Kidney (tissue), 14 donors: ENCODE measurements around the gene RIN3. TPM values are rescaled to one million over a fixed set of nuclear protein-coding genes. Genes with fewer than 3 reads are reported as not detected.

Source experiments
- DNase-seq, 5 donors: peaks; one replicate each; pipeline ENCODE4 v3.0.0-alpha.2; 2013 to 2020
- FAIRE-seq: peaks from 2 replicates; lab custom pipeline; 2012; peaks lifted over from hg19 to GRCh38; lab: Jason Lieb, UNC
- H3K27ac ChIP-seq, 2 donors: one replicate each; pipeline ENCODE4 v1.7.0; 2013; ENCODE audit warnings: low read depth in 2 of 2, low read length in 2 of 2, inconsistent platforms in 1 of 2
- H3K27me3 ChIP-seq: one replicate; pipeline ENCODE4 v1.7.1; 2013; ENCODE audit warnings: low read length, inconsistent platforms; ENCODE audit not compliant: control insufficient read depth, insufficient read depth
- H3K36me3 ChIP-seq, 3 donors: one replicate each; pipeline versions ENCODE4 v1.7.0 to v1.7.1; 2013; ENCODE audit warnings: low read length in 3 of 3, control low read depth in 1 of 3, inconsistent platforms in 1 of 3; ENCODE audit not compliant: insufficient read depth in 3 of 3, control insufficient read depth in 2 of 3
- H3K4me1 ChIP-seq, 3 donors: one replicate each; pipeline versions ENCODE4 v1.7.0 to v1.7.1; 2013; ENCODE audit warnings: low read length in 3 of 3, inconsistent platforms in 1 of 3, low read depth in 1 of 3; ENCODE audit not compliant: control insufficient read depth in 2 of 3, insufficient read depth in 2 of 3
- H3K4me3 ChIP-seq, 3 donors: one replicate each; pipeline versions ENCODE4 v1.7.0 to v1.8.1; 2013; ENCODE audit warnings: low read length in 3 of 3, control low read depth in 1 of 3, inconsistent platforms in 1 of 3
- H3K9ac ChIP-seq, 3 donors: one replicate each; pipeline versions ENCODE4 v1.7.0 to v1.7.1; 2013; ENCODE audit warnings: low read length in 3 of 3, control low read depth in 1 of 3, inconsistent platforms in 1 of 3
- H3K9me3 ChIP-seq, 3 donors: one replicate each; pipeline versions ENCODE4 v1.7.0 to v1.7.1; 2013; ENCODE audit warnings: low read length in 3 of 3, control low read depth in 1 of 3, inconsistent platforms in 1 of 3; ENCODE audit not compliant: control insufficient read depth in 2 of 3, insufficient read depth in 1 of 3
- intact Hi-C: fragments of 100-400 bp; cut with DNase I; formaldehyde crosslinking; loops from one replicate; pipeline ENCODE4 v1.11.1; 2022
- polyA plus RNA-seq: library from polyadenylated mRNA; stranded (reverse); fragments of 350-450 nt; fragmentation: Illumina TruSeq; extraction: RNeasy Lipid Tissue Mini Kit (QIAGEN cat#74804); gene quantifications from one replicate; pipeline ENCODE4 v1.2.3, GENCODE V29; 2014; ENCODE audit warnings: low read depth, low replicate concordance; ENCODE audit not compliant: insufficient read depth
- total RNA-seq: library from RNA; stranded (reverse); fragmentation: NEBNext Ultra II Directional; extraction: Animal tissue kit (Norgen Biotek cat#: 25700); gene quantifications from one replicate; pipeline ENCODE4 v1.2.1, GENCODE V29; 2021
- TF ChIP-seq, protein P1 (sequence below): IDR thresholded peaks from 3 replicates; pipeline ENCODE4 v1.5.1; 2012; ENCODE audit warnings: mild to moderate bottlenecking, moderate library complexity, borderline replicate concordance; ENCODE audit not compliant: insufficient read depth; ENCODE audit errors: extremely low read depth
- donor health status: control.
- donor health status: control.
- donor health status: control.
- donor health status: control.
- donor health status: control.
- donor health status: DM: yes; HTN: yes; CAD: no.
- donor health status: Normal renal cell carcinoma (clear cell type).

The RIN3 gene
- total and polyA plus RNA-seq, 2 donors from 2014 or later, result 7.1 to 30.4 TPM

DNA sequence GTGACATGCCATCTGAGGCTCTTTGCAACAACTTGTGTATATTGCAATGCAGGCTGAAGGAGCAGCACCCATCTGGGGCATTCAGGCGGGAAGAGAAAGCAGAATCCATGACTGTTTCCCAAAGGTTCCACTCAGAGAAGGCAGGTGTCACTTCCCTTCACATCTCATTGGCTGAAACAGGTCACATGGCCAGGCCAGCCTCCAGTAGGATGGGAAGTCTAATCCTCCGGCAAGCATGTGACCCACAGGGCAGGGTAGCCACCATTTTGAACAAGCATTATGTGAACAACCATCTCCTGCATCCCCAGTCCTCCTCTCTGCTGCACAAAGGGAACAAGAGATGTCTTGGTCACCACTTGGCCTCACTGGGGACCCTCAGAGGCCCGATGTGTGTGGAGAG lies 70.6 kb downstream of the RIN3 start:
- FAIRE-seq (no peak), DNase-seq (no peak)
- TF ChIP-seq, protein P1, sequence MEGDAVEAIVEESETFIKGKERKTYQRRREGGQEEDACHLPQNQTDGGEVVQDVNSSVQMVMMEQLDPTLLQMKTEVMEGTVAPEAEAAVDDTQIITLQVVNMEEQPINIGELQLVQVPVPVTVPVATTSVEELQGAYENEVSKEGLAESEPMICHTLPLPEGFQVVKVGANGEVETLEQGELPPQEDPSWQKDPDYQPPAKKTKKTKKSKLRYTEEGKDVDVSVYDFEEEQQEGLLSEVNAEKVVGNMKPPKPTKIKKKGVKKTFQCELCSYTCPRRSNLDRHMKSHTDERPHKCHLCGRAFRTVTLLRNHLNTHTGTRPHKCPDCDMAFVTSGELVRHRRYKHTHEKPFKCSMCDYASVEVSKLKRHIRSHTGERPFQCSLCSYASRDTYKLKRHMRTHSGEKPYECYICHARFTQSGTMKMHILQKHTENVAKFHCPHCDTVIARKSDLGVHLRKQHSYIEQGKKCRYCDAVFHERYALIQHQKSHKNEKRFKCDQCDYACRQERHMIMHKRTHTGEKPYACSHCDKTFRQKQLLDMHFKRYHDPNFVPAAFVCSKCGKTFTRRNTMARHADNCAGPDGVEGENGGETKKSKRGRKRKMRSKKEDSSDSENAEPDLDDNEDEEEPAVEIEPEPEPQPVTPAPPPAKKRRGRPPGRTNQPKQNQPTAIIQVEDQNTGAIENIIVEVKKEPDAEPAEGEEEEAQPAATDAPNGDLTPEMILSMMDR, result no peak
- H3K27ac ChIP-seq, result no peak overlapping the region
- H3K4me1 ChIP-seq, result no peaks in the 10 kb centered on the region
- H3K36me3 ChIP-seq, result no peaks in the 10 kb centered on the region
- H3K9ac ChIP-seq, result no peak overlapping the region
- no peaks in the 10 kb centered on the region for H3K27me3 ChIP-seq
- H3K4me3 ChIP-seq, result no peak overlapping the region
- H3K9me3 ChIP-seq, result no peaks in the 10 kb centered on the region
- intact Hi-C loops, result no loop called here

DNA sequence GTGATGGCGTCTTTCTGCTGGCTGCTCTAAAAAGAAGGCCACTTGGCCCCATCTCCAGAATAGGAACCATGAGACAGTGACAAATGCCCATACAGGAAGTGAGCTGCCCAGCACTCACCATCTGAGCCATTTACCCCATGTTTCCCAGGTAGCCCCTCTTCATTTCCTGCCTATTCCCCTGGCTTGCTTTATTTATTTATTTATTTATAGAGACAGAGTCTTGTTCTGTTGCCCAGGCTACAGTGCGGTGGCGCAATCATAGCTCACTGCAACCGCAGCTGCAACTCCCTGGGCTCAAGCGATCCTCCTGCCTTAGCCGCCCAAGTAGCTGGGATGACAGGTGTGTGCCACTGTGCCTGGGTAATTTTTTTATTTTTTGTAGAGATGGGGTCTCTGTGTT lies 71.2 kb downstream of the RIN3 start:
- intact Hi-C loops, result no loop called here
- Histone ChIP-seq H3K27ac (no peak overlapping the region), H3K9ac (no peak overlapping the region), H3K27me3 (no peaks in the 10 kb centered on the region), H3K4me1 (no peaks in the 10 kb centered on the region), H3K9me3 (no peaks in the 10 kb centered on the region), H3K4me3 (no peak overlapping the region), H3K36me3 (no peaks in the 10 kb centered on the region)
- TF ChIP-seq, protein P1, result no peak
- FAIRE-seq, result no peak
- no peak for DNase-seq

DNA sequence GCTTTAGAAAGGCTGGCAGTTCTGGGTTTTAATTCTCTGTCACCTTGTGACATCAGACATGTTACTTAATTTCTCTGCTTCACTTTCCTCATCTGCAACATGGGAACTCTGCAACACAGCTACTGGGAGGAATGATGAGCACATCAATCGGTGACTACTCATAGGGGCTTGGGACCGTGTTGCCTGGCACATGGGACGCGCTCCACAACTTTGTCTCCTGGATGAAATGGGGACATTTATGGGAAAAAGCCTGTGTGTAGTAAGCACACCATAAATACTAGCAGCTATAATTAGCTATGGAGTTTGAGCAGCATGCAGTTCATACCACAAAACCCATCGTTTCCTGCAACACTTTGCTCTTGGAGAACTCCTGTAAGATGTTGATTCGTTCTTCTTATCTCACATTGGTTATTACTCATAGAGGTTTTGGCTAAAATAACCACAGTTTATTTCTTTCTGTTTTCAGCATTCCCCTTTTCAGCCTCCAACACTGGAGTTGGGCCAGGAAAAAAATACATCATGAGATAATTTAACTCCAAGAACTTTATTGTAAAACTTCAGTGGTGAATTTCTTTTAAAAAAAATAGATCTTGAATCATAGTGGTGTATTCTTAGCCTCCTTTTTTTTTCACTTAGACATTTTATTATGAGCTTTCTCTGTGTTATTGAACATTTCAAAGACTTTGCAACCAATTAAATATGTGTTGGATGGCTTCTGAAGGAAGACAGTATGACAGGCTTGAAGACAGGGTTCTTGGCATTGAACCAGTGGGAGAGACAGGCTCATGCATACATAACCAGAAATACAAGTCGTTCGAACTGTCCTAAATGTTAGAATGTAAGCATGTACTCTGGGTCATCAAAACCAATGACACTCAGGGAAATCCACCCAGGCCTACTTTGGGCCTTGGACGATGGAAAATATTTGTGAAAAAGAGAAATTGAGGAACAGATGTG lies 72.7 kb downstream of the RIN3 start:
- TF ChIP-seq, protein P1, result no peak
- H3K27ac ChIP-seq, result peak overlapping the region in 1 of 2 donors; percentile 33
- intact Hi-C loops, result no loop called here
- H3K9ac ChIP-seq, result no peak overlapping the region
- no peak overlapping the region for H3K4me3 ChIP-seq
- no peaks in the 10 kb centered on the region for H3K4me1 ChIP-seq
- H3K27me3 ChIP-seq, result no peaks in the 10 kb centered on the region
- no peaks in the 10 kb centered on the region for H3K36me3 ChIP-seq
- peak in 2 of 5 donors; percentile 2 to 58 for DNase-seq
- FAIRE-seq, result no peak
- no peaks in the 10 kb centered on the region for H3K9me3 ChIP-seq
